Dendritic cell treated with granulocyte-macrophage colony-stimulating factor and Interleukin-4, amounts not matched to agents 40 ng/mL and 50 ng/mL, for 4 days (primary cell): ENCODE data around the gene GPR162.
"Not testable (repeated sequence)": the region's sequence is repeated elsewhere in the genome, so short reads cannot be mapped to it uniquely, and the experiment has no call there.

Experiments
- H3K27ac Mint-ChIP-seq: one replicate; pipeline ENCODE4 v1.8.0; 2022; ENCODE audit warnings: mild to moderate bottlenecking, mixed read lengths
- H3K27me3 Mint-ChIP-seq: one replicate; pipeline ENCODE4 v1.8.0; 2022; ENCODE audit warnings: mild to moderate bottlenecking, mixed read lengths
- H3K36me3 Mint-ChIP-seq: one replicate; pipeline ENCODE4 v1.8.0; 2022; ENCODE audit warnings: low read depth, mixed read lengths
- H3K4me1 Mint-ChIP-seq: one replicate; pipeline ENCODE4 v1.8.0; 2022; ENCODE audit warnings: low read depth, mixed read lengths
- H3K4me3 Mint-ChIP-seq: one replicate; pipeline ENCODE4 v1.8.0; 2022; ENCODE audit warnings: mild to moderate bottlenecking, moderate library complexity, mixed read lengths
- H3K9me3 Mint-ChIP-seq: one replicate; pipeline ENCODE4 v1.8.0; 2022; ENCODE audit warnings: mixed read lengths
- intact Hi-C: fragments of 100-400 bp; cut with micrococcal nuclease; formaldehyde crosslinking; loops from one replicate; pipeline ENCODE4 v1.15.0; 2022

Gene GPR162

GRCh38 chr12:6853626-6854025, 32.0 kb downstream of the GPR162 start:
- Mint-ChIP-seq H3K4me3 (no peak overlapping the region), H3K27me3 (no peaks in the 10 kb centered on the region), H3K4me1 (peaks cover 28% of the 10 kb centered on the region), H3K36me3 (peaks cover 58% of the 10 kb centered on the region), H3K9me3 (no peaks in the 10 kb centered on the region), H3K27ac (peak overlapping the region; percentile 91)
- intact Hi-C loops = no loop called here

GRCh38 chr12:6854036-6854435, 32.4 kb downstream of the GPR162 start:
- no peak overlapping the region for H3K4me3 Mint-ChIP-seq
- H3K27ac Mint-ChIP-seq = no peak overlapping the region
- intact Hi-C loops = no loop called here
- peaks cover 28% of the 10 kb centered on the region for H3K4me1 Mint-ChIP-seq
- H3K27me3 Mint-ChIP-seq = no peaks in the 10 kb centered on the region
- H3K36me3 Mint-ChIP-seq = peaks cover 62% of the 10 kb centered on the region
- no peaks in the 10 kb centered on the region for H3K9me3 Mint-ChIP-seq

GRCh38 chr12:6855322-6855721, 33.7 kb downstream of the GPR162 start:
- no peaks in the 10 kb centered on the region for H3K27me3 Mint-ChIP-seq
- H3K4me1 Mint-ChIP-seq = peaks cover 23% of the 10 kb centered on the region
- no peak overlapping the region for H3K4me3 Mint-ChIP-seq
- H3K9me3 Mint-ChIP-seq = no peaks in the 10 kb centered on the region
- intact Hi-C loops = no loop called here
- no peak overlapping the region for H3K27ac Mint-ChIP-seq
- peaks cover 75% of the 10 kb centered on the region for H3K36me3 Mint-ChIP-seq

- peaks cover 91% of the 10 kb centered on the region for H3K36me3 Mint-ChIP-seq
- no peaks in the 10 kb centered on the region for H3K9me3 Mint-ChIP-seq
- no peak overlapping the region for H3K4me3 Mint-ChIP-seq
- no peaks in the 10 kb centered on the region for H3K27me3 Mint-ChIP-seq
- H3K4me1 Mint-ChIP-seq = peaks cover 6% of the 10 kb centered on the region
- no peak overlapping the region for H3K27ac Mint-ChIP-seq
- intact Hi-C loops = no loop called here
Measured at GRCh38 chr12:6858799-6859198, 37.2 kb downstream of the GPR162 start.

GRCh38 chr12:6860116-6860515, 38.5 kb downstream of the GPR162 start:
- no peaks in the 10 kb centered on the region for H3K4me1 Mint-ChIP-seq
- H3K4me3 Mint-ChIP-seq = no peak overlapping the region
- no peaks in the 10 kb centered on the region for H3K9me3 Mint-ChIP-seq
- intact Hi-C loops = no loop called here
- H3K36me3 Mint-ChIP-seq = peaks cover 97% of the 10 kb centered on the region
- H3K27me3 Mint-ChIP-seq = no peaks in the 10 kb centered on the region
- H3K27ac Mint-ChIP-seq = no peak overlapping the region

- Mint-ChIP-seq H3K27ac (no peak overlapping the region), H3K27me3 (no peaks in the 10 kb centered on the region), H3K36me3 (peaks cover 98% of the 10 kb centered on the region), H3K4me1 (peaks cover under 1% of the 10 kb centered on the region), H3K4me3 (no peak overlapping the region), H3K9me3 (no peaks in the 10 kb centered on the region)
- intact Hi-C loops = no loop called here
Measured at GRCh38 chr12:6860942-6861341, 39.3 kb downstream of the GPR162 start.

- Mint-ChIP-seq H3K36me3 (peaks cover 98% of the 10 kb centered on the region), H3K9me3 (no peaks in the 10 kb centered on the region)
Measured at GRCh38 chr12:6861391-6861790, 39.8 kb downstream of the GPR162 start.

GRCh38 chr12:6863033-6863432, 41.4 kb downstream of the GPR162 start:
- H3K9me3 Mint-ChIP-seq = no peaks in the 10 kb centered on the region
- H3K27ac Mint-ChIP-seq = no peak overlapping the region
- H3K4me1 Mint-ChIP-seq = peaks cover 12% of the 10 kb centered on the region
- no peak overlapping the region for H3K4me3 Mint-ChIP-seq
- intact Hi-C loops = no loop called here
- peaks cover 95% of the 10 kb centered on the region for H3K36me3 Mint-ChIP-seq
- no peaks in the 10 kb centered on the region for H3K27me3 Mint-ChIP-seq

More at GRCh38 chr12:6861391-6861790, 39.8 kb downstream of the GPR162 start:
- H3K4me3 Mint-ChIP-seq = no peak overlapping the region
- peaks cover 5% of the 10 kb centered on the region for H3K4me1 Mint-ChIP-seq
- intact Hi-C loops = no loop called here
- no peaks in the 10 kb centered on the region for H3K27me3 Mint-ChIP-seq
- H3K27ac Mint-ChIP-seq = no peak overlapping the region

GRCh38 chr12:6863586-6864321, 42.1 kb downstream of the GPR162 start:
- peaks cover 95% of the 10 kb centered on the region for H3K36me3 Mint-ChIP-seq
- peaks cover 18% of the 10 kb centered on the region for H3K4me1 Mint-ChIP-seq
- no peak overlapping the region for H3K4me3 Mint-ChIP-seq
- H3K9me3 Mint-ChIP-seq = no peaks in the 10 kb centered on the region
- intact Hi-C loops = no loop called here
- H3K27ac Mint-ChIP-seq = no peak overlapping the region
- no peaks in the 10 kb centered on the region for H3K27me3 Mint-ChIP-seq

GRCh38 chr12:6865307-6865706, 43.7 kb downstream of the GPR162 start:
- H3K4me3 Mint-ChIP-seq = not testable (repeated sequence)
- H3K36me3 Mint-ChIP-seq = peaks cover 95% of the 10 kb centered on the region

GRCh38 chr12:6866163-6866919, 44.7 kb downstream of the GPR162 start:
- H3K27me3 Mint-ChIP-seq = no peaks in the 10 kb centered on the region
- no peaks in the 10 kb centered on the region for H3K9me3 Mint-ChIP-seq
- H3K36me3 Mint-ChIP-seq = peaks cover 95% of the 10 kb centered on the region
- intact Hi-C loops = loop anchor here (5.0 kb wide), 1 partner anchor 71 kb away; no protein-coding TSS in a partner anchor
- peaks cover 44% of the 10 kb centered on the region for H3K4me1 Mint-ChIP-seq
- peak overlapping the region; percentile 94 for H3K4me3 Mint-ChIP-seq
- H3K27ac Mint-ChIP-seq = peak overlapping the region; percentile 94

More at GRCh38 chr12:6865307-6865706, 43.7 kb downstream of the GPR162 start:
- not testable (repeated sequence) for H3K9me3 Mint-ChIP-seq, H3K27me3 Mint-ChIP-seq, H3K27ac Mint-ChIP-seq
- H3K4me1 Mint-ChIP-seq = peaks cover 34% of the 10 kb centered on the region
- intact Hi-C loops = loop anchor here (5.0 kb wide), 1 partner anchor 72 kb away; no protein-coding TSS in a partner anchor

- intact Hi-C loops = loop anchor here (5.0 kb wide), 1 partner anchor 70 kb away; no protein-coding TSS in a partner anchor
- Mint-ChIP-seq H3K27ac (peak overlapping the region; percentile 94), H3K27me3 (no peaks in the 10 kb centered on the region), H3K9me3 (no peaks in the 10 kb centered on the region), H3K4me3 (peak overlapping the region; percentile 94), H3K4me1 (peaks cover 50% of the 10 kb centered on the region), H3K36me3 (peaks cover 95% of the 10 kb centered on the region)
Measured at GRCh38 chr12:6866920-6867412, 45.3 kb downstream of the GPR162 start.

GRCh38 chr12:6867413-6868210, 46.0 kb downstream of the GPR162 start, which contains the start of gene TPI1:
TPI1 (plus strand) TSS chr12:6867531; CDS start chr12:6867567, 36 bp downstream.
- Mint-ChIP-seq H3K4me3 (peak within 1 kb of the TSS; percentile 94), H3K27me3 (no peaks in the 10 kb centered on the region), H3K36me3 (peaks cover 96% of the 10 kb centered on the region), H3K9me3 (no peaks in the 10 kb centered on the region), H3K4me1 (peaks cover 57% of the 10 kb centered on the region), H3K27ac (peak within 1 kb of the TSS; percentile 94)
- intact Hi-C loops = loop anchor here (2.0 to 5.0 kb wide), 2 partner anchors 70 to 245 kb away; no protein-coding TSS in a partner anchor
